Globus pallidus (tissue), 1 donor: ENCODE data around the gene ADCY3.

Experiments used
- DNase-seq: peaks from one replicate; pipeline ENCODE4 v3.0.0-alpha.2; 2015; ENCODE audit warnings: low spot score

The ADCY3 gene

GRCh38 chr2:24920098-24920808 is at the start of gene ADCY3:
Gene ADCY3 (minus strand): TSS chr2:24920237. CDS start chr2:24918987, 1,250 bp downstream.
- peak; percentile 63 for DNase-seq

GRCh38 chr2:24969784-24970183 is 49.7 kb upstream of the ADCY3 start:
- no peak for DNase-seq

- DNase-seq: no peak
Measured at GRCh38 chr2:24961903-24962302, 41.9 kb upstream of the ADCY3 start.

DNA sequence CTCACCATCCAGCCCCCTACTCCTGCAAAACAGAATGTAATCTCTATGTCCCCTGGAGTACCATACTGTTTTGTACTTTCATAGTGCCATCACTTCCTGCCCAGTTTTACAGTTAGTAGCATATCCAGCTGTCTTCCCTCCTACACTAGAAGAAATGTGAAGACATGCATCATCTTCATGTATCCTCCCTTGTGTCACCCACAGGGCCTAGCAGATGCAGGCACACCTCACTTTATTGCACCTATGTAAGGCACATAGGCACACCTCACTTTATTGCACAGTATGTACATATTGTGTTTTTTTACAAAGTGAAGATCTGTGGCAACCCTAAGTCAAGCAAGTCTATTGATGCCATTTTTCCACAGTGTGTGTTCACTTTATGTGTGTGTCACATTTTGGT is 39.7 kb upstream of the ADCY3 start:
- DNase-seq: no peak

GRCh38 chr2:24958411-24958935 is 38.4 kb upstream of the ADCY3 start:
- no peak for DNase-seq

- DNase-seq: no peak
Measured at GRCh38 chr2:24957976-24958375, 37.9 kb upstream of the ADCY3 start.

GRCh38 chr2:24957221-24957620 is 37.2 kb upstream of the ADCY3 start:
- no peak for DNase-seq

GRCh38 chr2:24955921-24956320 is 35.9 kb upstream of the ADCY3 start:
- no peak for DNase-seq

DNA sequence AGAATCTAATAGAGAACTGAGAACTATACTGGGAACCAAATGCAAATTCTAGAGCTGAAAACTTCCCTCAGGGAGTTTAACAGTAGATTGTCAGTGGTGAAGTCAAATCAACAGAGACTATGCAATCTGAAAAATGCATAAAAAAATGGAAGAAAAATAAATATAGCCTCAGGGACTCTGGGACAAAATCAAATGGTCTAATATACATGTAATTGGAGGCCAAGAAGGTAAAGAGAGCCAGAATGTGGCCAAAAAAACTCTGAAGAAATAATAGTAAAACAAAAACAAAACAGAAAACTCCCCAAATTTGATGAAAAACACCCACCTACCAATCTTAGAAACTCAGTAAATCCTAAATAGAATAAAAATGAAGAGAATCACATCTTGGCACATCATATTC is 35.2 kb upstream of the ADCY3 start:
- DNase-seq: no peak

GRCh38 chr2:24950102-24950501 is 30.1 kb upstream of the ADCY3 start:
- no peak for DNase-seq

DNA sequence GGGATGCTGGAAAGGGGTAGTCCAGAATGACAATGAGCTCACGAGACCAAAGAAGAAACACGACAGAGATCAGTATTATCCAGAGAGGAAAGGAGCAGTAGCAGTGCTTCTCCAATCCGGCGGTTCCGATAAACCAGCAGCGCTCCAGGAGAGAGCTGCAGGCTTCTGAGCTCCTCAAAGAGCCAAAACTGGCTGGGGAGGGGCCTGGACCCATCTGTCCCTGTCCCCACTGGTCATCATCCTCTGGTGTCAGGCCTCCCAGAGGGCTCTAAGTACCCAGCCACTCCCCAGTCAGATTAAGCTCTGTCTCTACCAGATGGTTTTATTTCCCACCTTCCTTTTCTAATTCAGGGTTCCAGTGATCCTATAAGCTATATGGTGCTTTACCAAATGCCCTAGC is 28.5 kb upstream of the ADCY3 start:
- no peak for DNase-seq

DNA sequence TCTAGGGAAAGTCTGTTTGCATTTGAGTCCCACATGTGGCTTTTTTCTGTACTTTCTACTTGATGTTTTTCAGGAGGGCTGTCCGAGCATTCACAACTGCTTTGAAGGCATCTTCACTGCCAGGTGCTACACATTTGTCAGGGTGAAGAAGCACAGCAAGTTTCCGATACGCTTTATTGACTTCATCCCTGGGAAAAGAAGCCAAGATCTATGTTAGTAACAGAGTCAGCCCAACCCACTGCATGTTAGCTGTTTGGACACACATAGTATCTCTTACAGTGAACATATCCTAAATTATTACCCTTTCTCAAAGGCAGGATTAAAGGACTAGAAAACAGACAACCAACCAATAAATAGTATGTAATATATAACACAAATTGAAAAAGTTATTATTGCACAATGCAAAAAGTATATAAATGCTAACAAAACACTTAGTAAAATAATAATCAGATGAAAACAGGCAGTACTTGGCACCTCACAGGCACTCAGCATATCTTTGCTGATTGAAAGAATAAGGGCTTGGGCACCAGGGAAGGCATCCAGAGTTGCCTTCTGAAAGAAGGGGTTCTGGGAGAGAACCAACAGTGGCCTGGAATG is 27.6 kb upstream of the ADCY3 start:
- DNase-seq: no peak

DNA sequence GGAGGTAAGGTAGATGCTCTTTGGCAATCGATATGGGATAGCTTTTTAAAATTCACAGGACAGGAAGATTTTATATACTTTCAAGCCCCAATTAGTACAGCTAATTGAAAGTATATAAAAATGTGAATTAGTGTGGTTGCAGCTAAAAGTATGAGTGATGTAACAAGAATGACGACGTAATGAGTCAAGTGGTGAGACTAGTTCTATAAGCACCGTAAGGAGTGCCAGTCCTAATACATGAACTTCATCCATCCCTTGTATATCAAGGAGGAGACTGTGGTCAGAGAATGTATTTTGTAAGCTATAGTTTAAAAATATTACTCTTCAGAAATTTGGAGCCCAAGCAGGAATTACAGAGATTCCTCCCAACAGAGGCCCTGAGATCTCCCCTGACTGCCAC is 25.9 kb upstream of the ADCY3 start:
- no peak for DNase-seq

- no peak for DNase-seq
Measured at GRCh38 chr2:24943427-24944053, 23.5 kb upstream of the ADCY3 start.

DNA sequence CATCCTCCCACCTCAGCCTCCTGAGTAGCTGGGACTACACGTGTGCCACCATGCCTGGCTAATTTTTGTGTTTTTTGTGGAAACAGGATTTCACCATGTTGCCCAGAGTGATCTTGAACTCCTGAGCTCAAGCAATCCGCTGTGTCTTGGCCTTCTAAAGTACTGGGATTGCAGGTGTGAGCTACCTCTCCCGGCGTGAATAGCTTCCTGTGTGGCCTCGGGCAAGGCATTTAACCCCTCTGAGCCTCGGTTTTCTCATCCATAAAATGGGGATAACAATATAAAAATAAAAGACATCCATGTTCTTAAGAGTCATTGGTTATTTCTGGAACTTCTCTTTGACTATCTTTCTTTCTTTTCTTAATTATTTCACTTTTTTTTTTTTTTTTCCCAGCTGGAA is 19.3 kb upstream of the ADCY3 start:
- no peak for DNase-seq

DNA sequence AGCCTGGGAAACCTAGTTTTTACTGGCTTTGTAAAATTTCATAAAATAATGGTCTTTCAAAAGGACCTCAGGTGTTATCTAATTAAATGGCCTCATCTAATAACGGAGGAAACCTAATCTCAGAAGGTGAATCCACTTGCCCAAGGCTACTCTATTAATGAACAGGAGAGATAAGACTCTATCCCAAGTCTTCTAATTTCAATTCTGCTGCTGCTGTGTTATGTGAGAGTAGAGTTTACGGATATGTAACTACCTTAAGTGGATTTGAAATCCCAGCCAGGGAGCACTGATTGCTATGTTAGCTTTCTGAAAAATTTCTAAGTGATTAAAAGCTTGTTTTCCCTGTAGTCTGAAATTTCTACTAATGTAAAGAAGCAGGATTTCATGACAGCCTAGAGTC is 17.2 kb upstream of the ADCY3 start:
- DNase-seq: no peak

DNA sequence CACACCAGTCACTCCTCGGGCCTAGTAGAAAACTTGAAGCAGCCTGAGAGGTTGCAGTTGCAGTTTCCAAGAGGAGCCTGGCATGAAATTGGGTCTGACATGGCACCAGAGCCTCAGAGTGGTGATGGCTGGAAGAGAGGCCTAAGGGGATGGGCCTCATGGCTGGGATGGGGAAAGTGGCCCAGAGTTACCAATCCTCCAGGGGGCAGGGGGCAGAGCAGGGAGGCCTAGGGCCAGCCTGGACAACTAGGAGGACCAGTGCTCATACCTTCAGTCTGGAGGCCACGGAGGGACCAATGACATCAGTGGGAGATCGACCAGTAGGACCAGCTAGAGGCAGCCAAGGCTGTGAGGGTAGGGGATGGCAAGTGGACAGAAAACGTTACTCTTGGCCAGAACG is 15.1 kb upstream of the ADCY3 start:
- no peak for DNase-seq

DNA sequence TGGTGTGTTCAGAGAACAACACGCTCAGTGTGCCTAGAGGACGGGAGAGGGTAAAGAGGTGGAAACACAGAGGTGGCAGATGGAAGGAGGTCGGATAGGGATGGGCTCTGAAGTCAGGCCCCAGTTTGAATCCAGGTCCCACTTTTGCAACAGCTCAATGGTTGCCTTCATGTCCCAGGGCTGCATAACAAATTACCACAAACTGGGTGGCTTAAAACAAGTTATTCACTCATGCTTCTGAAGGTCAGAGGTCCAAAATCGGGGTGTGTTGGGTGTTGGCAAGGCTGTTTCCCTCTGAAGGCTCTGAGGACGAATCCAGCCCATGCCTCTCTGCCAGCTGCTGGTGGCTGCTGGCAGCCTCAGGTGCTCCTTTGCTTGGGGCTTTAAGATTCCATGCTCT is 12.7 kb upstream of the ADCY3 start:
- DNase-seq: no peak

DNA sequence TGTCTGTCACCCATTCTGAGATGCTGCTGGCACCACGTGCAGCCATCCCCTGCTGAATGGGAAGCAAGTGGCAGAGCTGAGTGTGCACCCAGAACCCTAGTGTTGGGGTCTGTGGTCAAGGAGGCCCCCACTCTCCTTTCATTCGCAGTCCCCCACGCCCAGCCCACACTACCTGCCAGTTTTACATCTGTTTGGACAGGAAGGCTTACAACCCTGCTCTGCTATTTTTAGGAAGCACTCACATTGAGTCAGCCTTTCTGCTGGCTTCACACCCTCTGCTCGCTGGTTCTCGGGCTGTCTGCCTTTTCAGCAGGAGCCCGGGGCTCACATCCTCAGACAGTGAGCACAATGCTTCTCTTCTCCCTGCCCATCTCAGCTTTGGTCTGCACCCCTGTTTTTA is 10.7 kb upstream of the ADCY3 start:
- DNase-seq: no peak

- no peak for DNase-seq
Measured at GRCh38 chr2:24929230-24929629, 9.2 kb upstream of the ADCY3 start.

DNA sequence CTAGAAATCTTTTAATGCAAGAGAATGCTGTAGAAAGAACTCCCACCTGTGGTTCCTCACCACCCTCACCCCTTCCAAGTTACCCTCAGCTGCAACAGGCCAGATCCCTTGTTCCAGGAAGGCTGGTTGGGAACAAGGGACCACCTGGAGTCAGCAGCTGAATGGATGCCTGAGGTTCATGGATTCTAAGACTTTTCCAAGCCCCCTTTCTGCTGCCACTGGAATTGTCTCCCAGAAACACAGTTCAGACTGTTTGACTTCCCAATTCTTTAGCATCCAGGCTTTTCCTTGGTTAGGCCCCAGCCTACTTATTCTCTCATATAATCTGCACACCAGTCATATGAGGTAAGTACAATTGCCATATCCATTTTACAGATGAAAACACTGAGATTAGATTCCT is 8.0 kb upstream of the ADCY3 start:
- DNase-seq: no peak

DNA sequence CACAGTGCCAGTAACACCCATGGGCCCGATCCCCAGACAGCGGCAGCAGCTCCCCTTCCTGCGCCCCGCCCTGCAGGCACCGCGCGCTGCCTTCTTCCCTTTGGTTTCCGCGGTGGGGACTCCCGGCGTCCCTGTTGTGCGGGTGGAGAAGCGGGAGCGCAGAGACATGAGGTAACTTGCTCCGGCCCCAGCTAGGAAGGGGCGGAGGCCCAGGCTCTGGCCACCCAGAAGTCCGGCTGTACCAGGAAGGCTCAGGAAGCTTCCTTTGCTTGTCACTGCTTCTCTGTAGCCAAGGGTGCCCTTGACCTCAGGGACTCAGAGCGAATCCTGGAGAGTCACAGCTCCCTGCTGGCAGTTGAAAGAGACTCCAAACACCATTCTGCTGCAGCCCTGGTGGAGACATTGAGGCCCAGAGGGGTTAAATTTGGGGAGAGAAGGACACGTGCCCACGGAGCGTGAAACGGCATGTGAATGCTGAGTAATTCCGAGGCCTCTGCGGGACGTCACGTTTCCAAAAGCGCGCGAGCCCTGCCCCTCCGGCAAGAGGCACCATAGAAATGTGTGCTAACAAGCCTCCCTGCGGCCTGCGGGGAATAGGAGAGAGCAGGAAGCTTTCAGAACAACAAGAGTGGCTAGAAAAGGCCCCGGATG is 6.7 kb upstream of the ADCY3 start:
- DNase-seq: no peak

- DNase-seq: no peak
Measured at GRCh38 chr2:24926220-24926601, 6.2 kb upstream of the ADCY3 start.
